ENCODE measurements around the gene GPRC5B.

Gene GPRC5B

GRCh38 chr16:19868421-19868820 lies 16.2 kb downstream of the GPRC5B start:
- DNase-seq: no peak

DNA sequence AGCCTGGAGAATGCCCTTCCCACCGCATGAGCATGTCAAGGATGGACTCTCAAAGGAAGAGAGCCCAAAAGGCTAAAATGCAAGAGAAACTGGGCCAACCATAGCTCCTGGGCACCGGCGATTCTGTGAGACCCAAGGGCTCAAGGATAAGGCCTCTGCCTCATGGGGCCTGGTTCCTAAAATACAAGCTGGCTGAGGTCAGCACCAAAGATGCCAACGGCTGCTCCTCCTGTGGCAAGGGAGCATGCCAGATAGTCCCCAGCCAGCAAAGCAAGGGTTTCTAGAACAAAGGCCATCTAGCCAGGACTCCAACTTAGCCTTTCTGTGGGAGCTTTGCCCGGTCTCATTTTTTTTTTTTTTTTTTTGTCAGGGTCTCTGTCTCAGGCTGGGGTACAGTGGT lies 20.1 kb downstream of the GPRC5B start:
- no peak for DNase-seq

DNA sequence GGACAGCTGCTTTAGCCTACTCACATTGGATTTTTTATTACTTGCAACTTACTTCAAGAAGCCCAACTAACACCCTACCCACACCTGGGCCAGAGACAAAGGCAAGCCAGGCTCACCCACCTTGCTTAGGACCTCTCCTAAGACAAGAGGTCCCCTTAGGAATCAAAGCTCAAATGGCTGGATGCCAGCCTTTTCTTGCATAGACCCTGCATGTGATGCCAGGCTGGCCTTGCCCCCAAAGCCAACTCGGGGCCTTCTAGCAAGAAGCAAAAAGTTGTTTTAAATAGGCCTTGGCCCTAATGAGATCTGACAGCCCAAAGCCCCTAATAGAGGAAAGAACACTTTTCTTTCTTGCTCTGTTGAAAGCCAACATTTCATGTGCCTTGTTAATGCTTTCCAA lies 20.7 kb downstream of the GPRC5B start:
- no peak for DNase-seq

DNA sequence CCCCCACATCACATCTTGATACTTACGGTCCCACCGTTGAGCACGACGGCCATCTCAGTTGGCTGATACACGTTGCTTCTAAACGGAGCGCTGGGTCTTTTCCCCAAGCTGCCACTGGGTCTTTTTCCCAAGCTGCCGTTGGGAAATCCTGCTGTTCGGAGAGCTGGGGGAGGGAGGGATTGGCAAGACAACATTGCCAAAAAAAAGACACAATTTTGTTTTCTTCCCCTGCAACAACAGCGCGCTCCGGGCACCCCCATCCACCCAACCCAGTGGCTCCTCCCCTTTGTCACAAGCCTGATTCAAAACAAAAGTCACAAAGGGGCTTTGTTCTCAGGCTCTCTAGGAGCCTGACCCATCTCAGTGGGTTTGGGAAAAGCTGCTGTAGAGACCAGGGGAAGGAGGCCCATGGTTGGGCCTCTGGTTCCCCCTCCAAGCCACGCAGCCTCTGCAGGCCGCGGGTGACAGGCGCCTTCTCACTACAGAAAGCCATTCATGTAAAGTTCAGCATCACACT lies 22.8 kb downstream of the GPRC5B start:
- DNase-seq: no peak

GRCh38 chr16:19861133-19861532 lies 23.5 kb downstream of the GPRC5B start:
- DNase-seq: no peak

GRCh38 chr16:19860166-19861041 lies 24.2 kb downstream of the GPRC5B start:
- no peak for DNase-seq

DNA sequence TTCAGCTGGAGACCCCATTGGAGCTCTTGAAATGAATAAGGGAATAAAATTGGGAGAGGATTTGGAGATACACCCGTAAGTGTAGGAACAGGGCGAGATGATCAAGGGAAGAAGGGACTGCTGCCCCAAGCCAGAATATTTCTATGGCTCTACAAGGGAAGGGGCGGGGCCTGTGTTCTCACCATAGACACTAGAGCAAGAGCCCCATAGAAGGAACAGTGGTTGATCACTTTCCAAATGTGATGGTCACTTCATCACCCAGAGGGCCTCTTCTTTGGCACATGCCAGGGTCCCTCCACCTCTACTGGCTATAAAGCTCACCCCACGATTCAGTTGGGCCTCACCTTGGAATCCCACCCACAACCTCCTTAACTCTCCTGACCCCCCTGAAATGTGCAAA lies 25.0 kb downstream of the GPRC5B start:
- DNase-seq: no peak

GRCh38 chr16:19859166-19859565 lies 25.5 kb downstream of the GPRC5B start:
- no peak for DNase-seq

- no peak for DNase-seq
Measured at GRCh38 chr16:19858340-19859018, 26.2 kb downstream of the GPRC5B start.

DNA sequence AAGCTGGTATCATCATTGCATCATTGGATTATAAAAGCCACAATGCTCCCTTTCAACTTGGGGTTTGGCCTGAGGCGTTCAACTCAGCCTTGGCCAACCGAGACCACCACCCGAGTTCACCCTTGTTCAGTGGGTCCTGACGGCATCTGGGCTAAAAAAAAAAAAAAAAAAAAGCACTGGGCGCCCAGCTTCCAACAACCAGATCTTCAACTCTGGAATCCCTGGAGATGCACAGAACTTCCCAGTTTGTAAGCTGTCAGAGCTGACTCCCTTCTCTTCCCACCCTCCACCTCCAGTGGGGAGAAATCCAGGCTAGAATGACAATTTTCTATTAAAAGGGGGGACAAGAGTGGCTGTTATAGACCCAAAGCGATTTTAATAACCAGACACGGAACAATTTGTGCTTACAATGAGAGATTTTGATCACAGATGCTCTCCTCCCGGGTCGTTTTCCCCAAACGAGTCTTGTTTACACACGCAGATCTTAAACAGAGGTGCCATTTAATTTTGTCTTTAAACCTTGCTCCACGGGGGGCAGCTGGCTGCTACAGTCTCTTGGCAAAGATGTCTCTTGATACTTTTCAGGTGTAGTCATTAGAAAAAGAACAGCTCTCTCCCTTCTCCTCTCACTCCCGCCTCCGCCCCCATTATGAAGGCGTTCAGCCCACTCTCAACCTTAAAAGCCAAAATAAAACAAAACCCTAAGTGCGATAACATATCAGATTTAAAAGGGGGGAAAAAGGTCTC lies 26.9 kb downstream of the GPRC5B start:
- no peak for DNase-seq

DNA sequence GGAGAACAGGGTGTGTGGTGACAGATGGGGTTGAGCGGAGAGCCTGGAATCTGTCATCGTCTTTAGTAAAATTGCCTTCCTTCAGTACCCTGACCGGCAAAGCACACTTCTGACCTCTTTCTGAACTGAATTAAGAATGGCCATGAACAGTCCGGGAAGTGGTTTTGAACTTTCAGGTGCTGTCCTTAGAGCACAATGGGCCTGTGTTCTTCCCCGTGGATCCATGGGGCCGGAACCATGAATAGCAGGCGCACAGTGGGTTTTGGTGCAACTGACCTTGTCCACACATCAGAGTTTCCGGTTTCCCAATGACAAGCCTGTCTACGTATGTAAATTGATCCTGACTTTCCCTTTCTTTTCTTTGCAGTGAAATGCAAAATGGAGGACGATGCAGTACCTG lies 28.5 kb downstream of the GPRC5B start:
- no peak for DNase-seq

GRCh38 chr16:19854543-19854876 lies 30.1 kb downstream of the GPRC5B start:
- DNase-seq: no peak

DNA sequence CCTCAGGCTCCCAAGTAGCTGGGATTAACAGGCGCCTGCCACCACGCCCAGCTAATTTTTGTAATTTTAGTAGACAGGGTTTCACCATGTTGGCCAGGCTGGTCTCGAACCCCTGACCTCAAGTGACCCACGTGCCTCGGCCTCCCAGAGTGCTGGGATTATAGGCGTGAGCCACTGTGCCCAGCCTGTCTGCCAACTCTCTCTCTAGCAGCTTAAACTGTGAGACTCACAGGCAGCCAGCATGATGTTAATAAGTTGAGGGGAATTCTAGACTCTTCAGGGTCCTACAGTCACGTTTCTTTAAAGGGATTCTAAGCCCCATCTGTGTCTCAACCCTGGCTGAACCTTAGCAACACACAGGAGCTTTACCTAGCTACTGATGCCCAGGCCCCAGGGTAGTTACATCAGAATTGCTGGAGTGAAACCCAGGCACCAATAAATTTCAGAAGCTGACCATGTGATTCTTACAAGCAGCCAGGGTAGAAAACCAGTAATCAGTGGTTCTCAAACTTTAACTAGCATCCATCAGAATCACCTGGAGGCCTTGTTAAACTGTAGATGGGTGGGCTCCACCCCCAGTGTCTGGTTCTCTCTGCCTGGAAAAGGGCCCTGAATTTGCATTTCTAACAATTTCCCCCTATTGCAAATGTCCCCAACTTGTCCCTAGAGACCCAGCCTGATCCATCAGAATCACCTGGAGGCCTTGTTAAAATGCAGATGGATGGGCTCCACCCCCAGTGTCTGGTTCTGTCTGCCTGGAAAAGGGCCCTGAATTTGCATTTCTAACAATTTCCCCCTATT lies 30.7 kb downstream of the GPRC5B start:
- DNase-seq: no peak

DNA sequence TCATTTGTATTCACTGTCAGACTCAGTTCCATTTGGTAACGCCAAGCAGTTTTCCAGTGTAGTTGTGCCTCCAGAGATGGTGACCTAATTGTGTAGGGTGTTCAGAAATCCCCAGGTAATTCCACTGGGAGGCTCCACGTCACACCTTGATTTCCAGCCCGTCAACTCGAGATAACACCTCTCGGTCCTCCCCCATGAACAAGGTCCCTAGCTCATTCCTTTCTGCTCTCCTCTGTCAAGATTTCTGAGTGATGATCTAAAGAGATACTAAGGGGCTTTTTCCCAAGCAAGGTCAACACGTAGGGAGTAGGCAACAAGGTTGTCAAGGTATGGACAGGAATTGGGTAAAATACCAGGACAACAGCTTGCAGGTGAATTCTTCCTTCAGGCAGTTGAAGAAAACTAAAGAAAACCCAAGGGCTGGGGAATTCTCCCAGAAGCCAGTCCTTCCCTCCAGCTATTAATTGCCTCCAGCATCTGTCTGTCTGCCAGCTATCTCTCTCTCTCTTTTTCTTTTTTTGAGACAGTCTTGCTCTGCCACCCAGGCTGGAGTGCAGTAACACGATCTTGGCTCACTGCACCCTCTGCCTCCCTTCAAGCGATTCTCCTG lies 31.4 kb downstream of the GPRC5B start:
- DNase-seq: no peak

DNA sequence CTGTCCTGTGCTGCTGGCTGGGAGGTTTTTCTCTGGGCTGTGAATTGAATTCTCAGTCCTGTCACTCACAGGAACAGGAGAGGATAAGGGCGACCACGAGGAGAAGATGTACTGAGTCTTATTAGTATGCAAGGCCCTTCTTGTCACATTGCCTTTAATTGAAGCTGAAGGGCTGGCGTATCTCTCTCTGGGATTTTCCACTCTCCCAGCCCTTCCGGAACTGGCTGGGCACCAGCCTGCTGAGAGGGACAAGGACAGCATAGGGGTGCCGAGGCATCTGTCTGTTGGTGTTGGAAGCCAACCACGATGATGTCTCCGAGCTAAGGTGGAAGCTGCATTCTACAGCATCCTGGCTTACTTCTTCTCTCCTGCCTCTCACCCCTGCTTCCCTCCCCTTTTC lies 33.2 kb downstream of the GPRC5B start:
- no peak for DNase-seq

GRCh38 chr16:19850131-19850817 lies 34.4 kb downstream of the GPRC5B start:
- DNase-seq: no peak

DNA sequence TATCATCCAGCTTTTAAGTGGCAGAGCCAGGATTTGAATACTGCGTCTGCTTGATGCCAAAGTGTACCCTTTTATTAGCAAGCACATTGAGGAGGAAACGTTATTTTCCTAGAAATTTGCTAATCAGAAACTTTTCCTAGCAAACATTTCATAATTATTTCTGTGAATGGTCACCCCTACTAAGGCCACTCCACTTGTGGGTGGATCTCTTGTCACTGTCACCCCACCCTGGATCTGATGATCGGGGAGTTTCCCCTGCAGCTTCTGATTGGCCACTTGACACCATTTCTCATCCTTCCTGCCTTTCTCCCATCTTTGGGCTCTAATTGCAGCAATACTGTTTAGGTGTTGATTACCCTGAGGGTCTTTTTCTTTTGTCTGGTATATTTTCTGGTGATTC lies 35.9 kb downstream of the GPRC5B start:
- no peak for DNase-seq

GRCh38 chr16:19846436-19846835 lies 38.2 kb downstream of the GPRC5B start:
- DNase-seq: no peak

- DNase-seq: no peak
Measured at GRCh38 chr16:19844945-19845641, 39.6 kb downstream of the GPRC5B start.

GRCh38 chr16:19843371-19843770 lies 41.3 kb downstream of the GPRC5B start:
- no peak for DNase-seq

All from SW 1271 (cell line).